GM12874 (cell line): ENCODE measurements around the gene ASTN2.

ENCODE experiments used
- CTCF ChIP-seq: IDR thresholded peaks from 2 replicates; pipeline ENCODE4 v1.5.1; 2011; ENCODE audit warnings: low read depth, mild to moderate bottlenecking, control low read depth, low read length, moderate library complexity; ENCODE audit not compliant: insufficient read depth

ASTN2 gene

GRCh38 chr9:116837018-116837989 lies 577.6 kb downstream of the ASTN2 start:
- TF ChIP-seq CTCF = no peak

- TF ChIP-seq CTCF = no peak
Measured at GRCh38 chr9:116821633-116822229, 593.1 kb downstream of the ASTN2 start.

- no peak for TF ChIP-seq CTCF
Measured at GRCh38 chr9:116819116-116819515, 595.7 kb downstream of the ASTN2 start.

- TF ChIP-seq CTCF = no peak
Measured at GRCh38 chr9:116817762-116818161, 597.1 kb downstream of the ASTN2 start.

- no peak for TF ChIP-seq CTCF
Measured at GRCh38 chr9:116816484-116816883, 598.4 kb downstream of the ASTN2 start.

- TF ChIP-seq CTCF = no peak
Measured at GRCh38 chr9:116815835-116816234, 599.0 kb downstream of the ASTN2 start.

- TF ChIP-seq CTCF = no peak
Measured at GRCh38 chr9:116813031-116813300, 601.9 kb downstream of the ASTN2 start.
